HFF-Myc (cell line): Measurements from ENCODE around the gene VPS13D.

ENCODE experiments used
- DNase-seq: peaks from one replicate; pipeline ENCODE4 v3.0.0-alpha.2; 2011; ENCODE audit warnings: low read depth; ENCODE audit errors: extremely low read depth
- H3K4me3 ChIP-seq: replicated peaks from 2 replicates; pipeline ENCODE4 v1.5.1; 2011; ENCODE audit warnings: low read depth, mild to moderate bottlenecking, control low read depth, low read length
- CTCF ChIP-seq: IDR thresholded peaks from 2 replicates; pipeline ENCODE4 v1.5.1; 2012; ENCODE audit warnings: mild to moderate bottlenecking, low read depth, low read length, control low read depth; ENCODE audit errors: missing control alignments

Gene VPS13D

GRCh38 chr1:12231276-12231595 lies 1.4 kb downstream of the VPS13D start:
- no peak for DNase-seq
- TF ChIP-seq CTCF: no peak
- peak overlapping the region; percentile 96 for H3K4me3 ChIP-seq

GRCh38 chr1:12232221-12232620 lies 2.4 kb downstream of the VPS13D start:
- no peak overlapping the region for H3K4me3 ChIP-seq
- DNase-seq: no peak
- no peak for TF ChIP-seq CTCF

- no peak for DNase-seq
- peak; percentile 49 for TF ChIP-seq CTCF
- no peak overlapping the region for H3K4me3 ChIP-seq
Observed at GRCh38 chr1:12244078-12244477, 14.2 kb downstream of the VPS13D start.

GRCh38 chr1:12244585-12244984 lies 14.8 kb downstream of the VPS13D start:
- TF ChIP-seq CTCF: no peak
- H3K4me3 ChIP-seq: no peak overlapping the region
- DNase-seq: no peak

- H3K4me3 ChIP-seq: no peak overlapping the region
- no peak for TF ChIP-seq CTCF
- DNase-seq: no peak
Observed at GRCh38 chr1:12245116-12245515, 15.3 kb downstream of the VPS13D start.

- TF ChIP-seq CTCF: no peak
- DNase-seq: no peak
- H3K4me3 ChIP-seq: no peak overlapping the region
Observed at GRCh38 chr1:12245733-12246132, 15.9 kb downstream of the VPS13D start.

- no peak overlapping the region for H3K4me3 ChIP-seq
- TF ChIP-seq CTCF: no peak
- DNase-seq: no peak
Observed at GRCh38 chr1:12246584-12246983, 16.8 kb downstream of the VPS13D start.
